ENCODE measurements around the gene PMP22.

DNA sequence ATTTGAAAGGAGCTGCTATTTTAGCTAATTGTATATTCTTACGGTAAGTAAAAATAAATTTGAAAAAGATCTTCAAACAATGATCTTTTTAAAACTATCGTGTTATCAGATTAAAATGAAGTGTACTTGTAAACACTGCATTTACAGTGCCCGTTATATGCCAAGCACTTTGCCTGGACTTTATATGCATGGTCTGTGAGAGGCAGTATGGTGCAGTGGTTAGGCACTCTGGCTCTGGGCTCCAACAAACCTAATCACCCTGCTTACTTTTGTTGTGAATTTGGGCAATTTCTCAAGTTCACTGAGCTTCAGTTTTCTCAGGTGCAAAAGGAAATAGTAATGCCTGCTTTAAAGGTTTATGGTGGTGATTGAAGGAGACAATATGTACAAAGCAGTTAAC is 1.4 kb downstream of the PMP22 start:
- TF ChIP-seq, protein P1, sequence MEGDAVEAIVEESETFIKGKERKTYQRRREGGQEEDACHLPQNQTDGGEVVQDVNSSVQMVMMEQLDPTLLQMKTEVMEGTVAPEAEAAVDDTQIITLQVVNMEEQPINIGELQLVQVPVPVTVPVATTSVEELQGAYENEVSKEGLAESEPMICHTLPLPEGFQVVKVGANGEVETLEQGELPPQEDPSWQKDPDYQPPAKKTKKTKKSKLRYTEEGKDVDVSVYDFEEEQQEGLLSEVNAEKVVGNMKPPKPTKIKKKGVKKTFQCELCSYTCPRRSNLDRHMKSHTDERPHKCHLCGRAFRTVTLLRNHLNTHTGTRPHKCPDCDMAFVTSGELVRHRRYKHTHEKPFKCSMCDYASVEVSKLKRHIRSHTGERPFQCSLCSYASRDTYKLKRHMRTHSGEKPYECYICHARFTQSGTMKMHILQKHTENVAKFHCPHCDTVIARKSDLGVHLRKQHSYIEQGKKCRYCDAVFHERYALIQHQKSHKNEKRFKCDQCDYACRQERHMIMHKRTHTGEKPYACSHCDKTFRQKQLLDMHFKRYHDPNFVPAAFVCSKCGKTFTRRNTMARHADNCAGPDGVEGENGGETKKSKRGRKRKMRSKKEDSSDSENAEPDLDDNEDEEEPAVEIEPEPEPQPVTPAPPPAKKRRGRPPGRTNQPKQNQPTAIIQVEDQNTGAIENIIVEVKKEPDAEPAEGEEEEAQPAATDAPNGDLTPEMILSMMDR (IDR thresholded peaks at IDR 0.05), result no peak
- TF ChIP-seq POLR2AphosphoS5 (IDR thresholded peaks at IDR 0.05) (no peak), POLR2A (IDR thresholded peaks at IDR 0.05) (no peak)

Data from upper lobe of left lung (tissue), 4 donors.